WTC11 (cell line): ENCODE data around the gene EBI3. TPM values are rescaled to one million over a fixed set of nuclear protein-coding genes. Genes with fewer than 3 reads are reported as not detected.
"Not testable (repeated sequence)": the region's sequence is repeated elsewhere in the genome, so short reads cannot be mapped to it uniquely, and the experiment has no call there.

Source experiments
- ATAC-seq: fragments of 200-7000 bp; cut with Tn5 transposase; 2 replicates; pipeline ENCODE4 v1.10.0; 2021; ENCODE audit warnings: mild to moderate bottlenecking, moderate library complexity
- CTCF ChIA-PET: fragments of 300-600 bp; sonication (Branson Sonifier 250); formaldehyde crosslinking; loops from one replicate; lab custom pipeline; 2021; ENCODE audit warnings: antibody characterized with exemption; lab: Charles Lee
- POLR2A ChIA-PET: fragments of 350-600 bp; sonication (Branson Sonifier 250); formaldehyde crosslinking; loops from one replicate; lab custom pipeline; 2021; ENCODE audit warnings: antibody characterized with exemption; lab: Charles Lee
- DNase-seq: peaks from one replicate; pipeline ENCODE4 v3.0.0; 2021; ENCODE audit warnings: low spot score
- H3K27ac Mint-ChIP-seq: 2 replicates; pipeline ENCODE4 v1.8.0; 2021; ENCODE audit warnings: mixed read lengths
- H3K27me3 Mint-ChIP-seq: 2 replicates; pipeline ENCODE4 v1.8.0; 2021; ENCODE audit warnings: low read depth, mild to moderate bottlenecking, moderate library complexity, mixed read lengths
- H3K36me3 Mint-ChIP-seq: 2 replicates; pipeline ENCODE4 v1.8.0; 2021; ENCODE audit warnings: mixed read lengths
- H3K4me1 Mint-ChIP-seq: 2 replicates; pipeline ENCODE4 v1.8.0; 2022; ENCODE audit warnings: mixed read lengths
- H3K4me3 Mint-ChIP-seq: 2 replicates; pipeline ENCODE4 v1.8.0; 2021; ENCODE audit warnings: mild to moderate bottlenecking, moderate library complexity, mixed read lengths
- H3K9me3 Mint-ChIP-seq: 2 replicates; pipeline ENCODE4 v1.8.0; 2021; ENCODE audit warnings: mixed read lengths
- ATF2 ChIP-seq: sonication (generic); formaldehyde crosslinking; IDR thresholded peaks from 2 replicates; pipeline ENCODE4 v1.8.1; 2022; ENCODE audit warnings: low read depth, missing genetic modification reagents, borderline replicate concordance
- CREB1 ChIP-seq: sonication (generic); formaldehyde crosslinking; IDR thresholded peaks from 2 replicates; pipeline ENCODE4 v1.8.0; 2023; ENCODE audit warnings: mild to moderate bottlenecking, missing genetic modification reagents
- CREM ChIP-seq: sonication (generic); formaldehyde crosslinking; IDR thresholded peaks from 2 replicates; pipeline ENCODE4 v1.8.1; 2022; ENCODE audit warnings: mild to moderate bottlenecking, missing genetic modification reagents, moderate library complexity
- EMX1 ChIP-seq: fragments of 250-450 bp; sonication (Bioruptor Pico); IDR thresholded peaks from 2 replicates; pipeline ENCODE4 v1.8.0; 2021; ENCODE audit warnings: mild to moderate bottlenecking
- GABPB1 ChIP-seq: sonication (generic); formaldehyde crosslinking; IDR thresholded peaks from 2 replicates; pipeline ENCODE4 v1.8.1; 2023; ENCODE audit warnings: mild to moderate bottlenecking, missing genetic modification reagents
- HMGA2 ChIP-seq: fragments of 250-450 bp; sonication (Bioruptor Pico); IDR thresholded peaks from 2 replicates; pipeline ENCODE4 v1.4.0; 2021; ENCODE audit warnings: mild to moderate bottlenecking, moderate library complexity
- MAX ChIP-seq: sonication (generic); formaldehyde crosslinking; IDR thresholded peaks from 2 replicates; pipeline ENCODE4 v1.8.0; 2022; ENCODE audit warnings: mild to moderate bottlenecking, missing genetic modification reagents
- NFYB ChIP-seq: sonication (generic); formaldehyde crosslinking; conservative IDR thresholded peaks from 2 replicates; pipeline ENCODE4 v1.8.0; 2022; ENCODE audit warnings: low read depth, missing genetic modification reagents
- NR3C1 ChIP-seq: sonication (generic); formaldehyde crosslinking; conservative IDR thresholded peaks from 2 replicates; pipeline ENCODE4 v1.8.1; 2023; ENCODE audit warnings: low read depth, mild to moderate bottlenecking, missing genetic modification reagents
- RELA ChIP-seq: sonication (generic); formaldehyde crosslinking; IDR thresholded peaks from 2 replicates; pipeline ENCODE4 v1.8.1; 2022; ENCODE audit warnings: missing genetic modification reagents, mild to moderate bottlenecking, borderline replicate concordance
- TEAD1 ChIP-seq: sonication (generic); formaldehyde crosslinking; IDR thresholded peaks from 2 replicates; pipeline ENCODE4 v1.8.0; 2022; ENCODE audit warnings: mild to moderate bottlenecking, missing genetic modification reagents
- TEAD4 ChIP-seq: sonication (generic); formaldehyde crosslinking; IDR thresholded peaks from 2 replicates; pipeline ENCODE4 v1.8.0; 2022; ENCODE audit warnings: mild to moderate bottlenecking, missing genetic modification reagents
- ZNF121 ChIP-seq: sonication (generic); formaldehyde crosslinking; IDR thresholded peaks from 2 replicates; pipeline ENCODE4 v1.8.0; 2023; ENCODE audit warnings: missing genetic modification reagents
- ZNF263 ChIP-seq: sonication (generic); formaldehyde crosslinking; IDR thresholded peaks from 2 replicates; pipeline ENCODE4 v1.8.1; 2022; ENCODE audit warnings: low read depth, mild to moderate bottlenecking, moderate library complexity, missing genetic modification reagents
- ZNF416 ChIP-seq: fragments of 250-450 bp; sonication (Bioruptor Pico); IDR thresholded peaks from 2 replicates; pipeline ENCODE4 v1.9.0; 2021; ENCODE audit warnings: mild to moderate bottlenecking, inconsistent platforms
- total RNA-seq: library from RNA; stranded (reverse); gene quantifications from 3 replicates; pipeline ENCODE4 v1.2.3, GENCODE V29; 2021
- TF ChIP-seq, protein P1 (sequence below): sonication (generic); formaldehyde crosslinking; IDR thresholded peaks from 2 replicates; pipeline ENCODE4 v1.8.0; 2022; ENCODE audit warnings: mild to moderate bottlenecking, missing genetic modification reagents

The EBI3 gene
- total RNA-seq, 1 experiment from 2014 or later = 0.81 TPM

- ATAC-seq, H3K9me3 Mint-ChIP-seq, CTCF ChIA-PET, H3K4me1 Mint-ChIP-seq, POLR2A ChIA-PET, DNase-seq: not testable (repeated sequence)
- peak overlapping the region; percentile 94 for H3K4me3 Mint-ChIP-seq
- H3K36me3 Mint-ChIP-seq = peaks cover 24% of the 10 kb centered on the region
- H3K27me3 Mint-ChIP-seq = peaks cover 17% of the 10 kb centered on the region
- peak overlapping the region; percentile 100; the same call in 1 of the 2 replicates for H3K27ac Mint-ChIP-seq
- peak; percentile 65; the same call in 1 of the 2 replicates for TF ChIP-seq ZNF121
Measured at GRCh38 chr19:4245938-4246337, 16.6 kb downstream of the EBI3 start.

GRCh38 chr19:4246767-4247593 is 17.7 kb downstream of the EBI3 start, which contains the start of gene YJU2:
YJU2 (plus strand) TSS chr19:4247080; CDS start chr19:4247147, 67 bp downstream.
- DNase-seq = peak; percentile 99
- peaks cover 30% of the 10 kb centered on the region for H3K36me3 Mint-ChIP-seq
- H3K27me3 Mint-ChIP-seq = peaks cover 11% of the 10 kb centered on the region
- ChIA-PET POLR2A (interaction anchor here (0.5 to 1.1 kb wide), 2 partner anchors 96 to 161 kb away, joined by 4 to 10 read pairs; partner anchors contain the start of gene MPND), CTCF (interaction anchor here (0.6 to 1.3 kb wide), 21 partner anchors 9 to 430 kb away, joined by 3 to 23 read pairs (median 3); partner anchors contain the start of genes CHAF1A, EBI3, FSD1 and MPND)
- TF ChIP-seq MAX (CRISPR knock-in tag) (peak; percentile 80), HMGA2 (CRISPR knock-in tag) (0 out of 2 replicates have a peak, but pooled peaks have one; percentile 15), TEAD4 (no peak), ZNF263 (CRISPR knock-in tag) (peak; percentile 67; the same call in 1 of the 2 replicates), EMX1 (no peak), TEAD1 (0 out of 2 replicates have a peak, but pooled peaks have one; percentile 24), CREB1 (CRISPR knock-in tag) (peak; percentile 82), NFYB (CRISPR knock-in tag) (peak; percentile 100), GABPB1 (CRISPR knock-in tag) (peak; percentile 77), CREM (CRISPR knock-in tag) (peak; percentile 97), NR3C1 (CRISPR knock-in tag) (no peak)
- TF ChIP-seq, protein P1, sequence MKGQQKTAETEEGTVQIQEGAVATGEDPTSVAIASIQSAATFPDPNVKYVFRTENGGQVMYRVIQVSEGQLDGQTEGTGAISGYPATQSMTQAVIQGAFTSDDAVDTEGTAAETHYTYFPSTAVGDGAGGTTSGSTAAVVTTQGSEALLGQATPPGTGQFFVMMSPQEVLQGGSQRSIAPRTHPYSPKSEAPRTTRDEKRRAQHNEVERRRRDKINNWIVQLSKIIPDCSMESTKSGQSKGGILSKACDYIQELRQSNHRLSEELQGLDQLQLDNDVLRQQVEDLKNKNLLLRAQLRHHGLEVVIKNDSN (CRISPR knock-in tag) = peak; percentile 56; the same call in 1 of the 2 replicates
- H3K27ac Mint-ChIP-seq = peak within 1 kb of the TSS; percentile 100
- H3K4me1 Mint-ChIP-seq = 0 out of 2 replicates have a peak, but pooled peaks cover 3% of the 10 kb centered on the region
- peak within 1 kb of the TSS; percentile 94 for H3K4me3 Mint-ChIP-seq
- peaks cover 6% of the 10 kb centered on the region for H3K9me3 Mint-ChIP-seq
- ATAC-seq = peak; percentile 98

DNA sequence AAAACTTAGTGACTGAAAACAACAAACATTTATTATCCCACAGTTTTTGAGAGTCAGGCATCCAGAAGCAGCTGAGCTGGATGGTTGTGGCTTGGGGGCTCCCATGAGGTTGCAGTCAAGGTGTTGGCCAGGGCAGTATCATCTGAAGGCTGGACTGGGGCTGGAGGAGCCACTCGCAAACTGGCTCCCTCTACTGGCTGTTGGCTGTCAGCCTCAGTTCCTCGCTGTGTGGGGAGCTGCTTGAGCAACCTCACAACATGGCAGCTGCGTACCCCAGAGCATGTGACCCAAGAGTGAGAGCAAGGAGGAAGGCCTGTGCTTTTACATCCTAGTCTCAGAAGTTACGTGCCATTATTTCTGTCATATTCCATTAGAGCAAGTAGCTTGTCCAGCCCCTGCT is 27.2 kb downstream of the EBI3 start:
- no peak overlapping the region for H3K27ac Mint-ChIP-seq
- ATAC-seq (peak; percentile 41), DNase-seq (no peak)
- H3K36me3 Mint-ChIP-seq = peaks cover 61% of the 10 kb centered on the region
- no peaks in the 10 kb centered on the region for H3K4me1 Mint-ChIP-seq
- H3K27me3 Mint-ChIP-seq = no peaks in the 10 kb centered on the region
- ChIA-PET CTCF (interaction anchor here (0.6 to 5.9 kb wide), 6 partner anchors 10 to 95 kb away, joined by 3 to 46 read pairs (median 4); partner anchors contain the start of genes STAP2 and YJU2), POLR2A (no interaction called here)
- H3K9me3 Mint-ChIP-seq = peaks cover 13% of the 10 kb centered on the region
- no peak overlapping the region for H3K4me3 Mint-ChIP-seq
- TF ChIP-seq RELA (CRISPR knock-in tag) (no peak), ATF2 (no peak), ZNF416 (CRISPR knock-in tag) (no peak), MAX (CRISPR knock-in tag) (no peak)
